ENCODE results near the gene ACTMAP. TPM values are rescaled to one million over a fixed set of nuclear protein-coding genes. Genes with fewer than 3 reads are reported as not detected.

Gene ACTMAP
- total RNA-seq, 1 donor from 2014 or later, result 2.2 TPM

DNA sequence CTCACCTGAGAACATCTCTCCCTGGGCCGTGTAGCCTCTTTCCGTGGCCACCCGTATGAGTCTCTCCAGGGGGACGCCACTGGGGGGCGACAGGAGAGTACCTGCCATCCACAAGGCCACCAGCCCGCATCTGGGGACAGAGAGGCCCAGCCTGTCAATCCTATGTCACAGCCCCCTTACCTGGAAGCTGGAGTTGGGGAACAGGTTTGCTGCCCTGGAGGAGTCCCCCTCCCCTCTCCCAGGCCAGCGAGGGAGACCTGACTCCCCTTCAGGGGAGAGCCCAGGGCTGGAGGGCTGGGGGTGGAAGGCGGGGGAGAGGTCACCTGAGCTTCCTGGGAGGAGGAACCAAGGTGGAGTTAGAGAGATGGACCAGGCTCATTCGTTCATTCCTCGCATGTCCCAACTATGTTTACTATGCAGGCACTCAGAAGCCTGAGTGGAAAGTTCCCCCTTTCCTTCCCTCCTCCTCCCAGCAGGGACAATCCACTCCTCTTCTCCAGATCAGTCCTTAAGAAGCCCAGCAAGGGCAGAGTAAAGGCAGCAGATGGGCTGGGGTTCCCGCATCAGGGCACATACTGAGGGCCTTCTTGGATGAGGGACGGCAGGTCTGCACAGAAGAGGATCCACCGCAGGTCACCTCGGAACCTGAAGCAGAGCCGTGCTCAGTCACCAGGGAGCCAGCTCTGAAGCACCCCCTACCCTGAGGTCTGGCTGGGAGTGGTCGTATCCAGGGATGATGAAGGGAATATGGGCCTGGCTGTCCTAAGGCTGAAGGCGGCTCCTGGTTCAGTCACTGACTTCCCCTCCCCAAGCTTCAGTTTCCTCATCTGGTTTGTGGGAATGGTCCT is 5.5 kb downstream of the ACTMAP start:
- no peak for TF ChIP-seq POLR2A (IDR thresholded peaks at IDR 0.05)
- TF ChIP-seq, protein P1, sequence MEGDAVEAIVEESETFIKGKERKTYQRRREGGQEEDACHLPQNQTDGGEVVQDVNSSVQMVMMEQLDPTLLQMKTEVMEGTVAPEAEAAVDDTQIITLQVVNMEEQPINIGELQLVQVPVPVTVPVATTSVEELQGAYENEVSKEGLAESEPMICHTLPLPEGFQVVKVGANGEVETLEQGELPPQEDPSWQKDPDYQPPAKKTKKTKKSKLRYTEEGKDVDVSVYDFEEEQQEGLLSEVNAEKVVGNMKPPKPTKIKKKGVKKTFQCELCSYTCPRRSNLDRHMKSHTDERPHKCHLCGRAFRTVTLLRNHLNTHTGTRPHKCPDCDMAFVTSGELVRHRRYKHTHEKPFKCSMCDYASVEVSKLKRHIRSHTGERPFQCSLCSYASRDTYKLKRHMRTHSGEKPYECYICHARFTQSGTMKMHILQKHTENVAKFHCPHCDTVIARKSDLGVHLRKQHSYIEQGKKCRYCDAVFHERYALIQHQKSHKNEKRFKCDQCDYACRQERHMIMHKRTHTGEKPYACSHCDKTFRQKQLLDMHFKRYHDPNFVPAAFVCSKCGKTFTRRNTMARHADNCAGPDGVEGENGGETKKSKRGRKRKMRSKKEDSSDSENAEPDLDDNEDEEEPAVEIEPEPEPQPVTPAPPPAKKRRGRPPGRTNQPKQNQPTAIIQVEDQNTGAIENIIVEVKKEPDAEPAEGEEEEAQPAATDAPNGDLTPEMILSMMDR (IDR thresholded peaks at IDR 0.05), result no peak
- TF ChIP-seq POLR2AphosphoS5 (IDR thresholded peaks at IDR 0.05; ENCODE audit: insufficient read depth in 1 of 2, low read depth in 1 of 2), result no peak
- intact Hi-C loops (cut with DNase I), result no loop called here
- no peak for DNase-seq (ENCODE audit: extremely low spot score in 2 of 2)
- H3K27ac ChIP-seq, result peak overlapping the region; percentile 45
- H3K9me3 ChIP-seq, result no peaks in the 10 kb centered on the region
- H3K4me3 ChIP-seq, result no peak overlapping the region
- peaks cover 27% of the 10 kb centered on the region for H3K4me1 ChIP-seq
- H3K27me3 ChIP-seq, result no peaks in the 10 kb centered on the region
- peaks cover 0 to 5% of the 10 kb centered on the region in 2 donors for H3K36me3 ChIP-seq

DNA sequence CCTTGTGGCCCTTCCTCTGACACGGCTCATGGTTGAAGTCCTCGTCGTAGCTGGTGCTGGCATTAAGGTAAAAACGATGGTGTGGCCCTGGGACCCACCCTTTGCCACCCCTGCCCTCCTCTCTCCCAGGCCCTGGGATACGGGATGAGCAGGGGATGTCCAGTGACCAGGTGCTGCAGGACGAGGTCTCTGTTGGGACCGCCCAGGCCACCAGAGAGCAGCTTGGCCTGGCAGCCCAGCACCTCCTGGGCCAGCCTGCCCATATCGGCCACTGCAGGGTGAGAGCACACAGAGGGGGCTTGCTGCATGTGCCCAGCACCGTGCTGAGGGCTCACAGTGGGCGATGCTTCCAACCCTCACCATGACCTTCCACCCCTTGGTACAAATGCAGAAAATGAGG is 6.4 kb downstream of the ACTMAP start:
- H3K27me3 ChIP-seq, result no peaks in the 10 kb centered on the region
- no peak overlapping the region for H3K4me3 ChIP-seq
- peaks cover 26% of the 10 kb centered on the region for H3K4me1 ChIP-seq
- no peak overlapping the region for H3K27ac ChIP-seq
- no peak for DNase-seq (ENCODE audit: extremely low spot score in 2 of 2)
- intact Hi-C loops (cut with DNase I), result no loop called here
- H3K36me3 ChIP-seq, result peaks cover 0 to 12% of the 10 kb centered on the region in 2 donors
- no peak for TF ChIP-seq POLR2A (IDR thresholded peaks at IDR 0.05)
- no peak for TF ChIP-seq POLR2AphosphoS5 (IDR thresholded peaks at IDR 0.05; ENCODE audit: insufficient read depth in 1 of 2, low read depth in 1 of 2)
- TF ChIP-seq, protein P1 (IDR thresholded peaks at IDR 0.05), result no peak
- no peaks in the 10 kb centered on the region for H3K9me3 ChIP-seq

DNA sequence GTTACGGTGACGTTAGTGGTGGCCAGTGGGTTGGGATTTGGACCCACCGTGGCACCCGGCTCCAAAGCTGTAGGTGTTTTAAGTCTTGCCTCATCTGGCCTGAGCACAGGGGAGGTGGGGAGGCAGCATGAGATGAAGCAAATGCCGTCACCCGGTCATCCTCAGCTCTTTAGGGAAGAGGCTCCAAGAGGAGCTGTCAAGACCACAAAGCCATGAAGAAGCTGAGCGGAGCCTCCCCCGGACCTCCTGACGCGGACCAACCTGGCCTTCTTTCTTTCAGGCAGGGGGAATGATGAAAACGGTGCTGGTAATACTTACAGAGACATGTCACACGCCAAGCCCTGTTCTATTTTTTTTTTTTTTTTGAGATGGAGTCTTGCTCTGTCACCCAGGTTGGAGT is 7.4 kb downstream of the ACTMAP start:
- Histone ChIP-seq H3K9me3 (no peaks in the 10 kb centered on the region), H3K27ac (no peak overlapping the region), H3K4me1 (peaks cover 26% of the 10 kb centered on the region), H3K27me3 (no peaks in the 10 kb centered on the region), H3K36me3 (peaks cover 0 to 23% of the 10 kb centered on the region in 2 donors), H3K4me3 (no peak overlapping the region)
- no peak for TF ChIP-seq POLR2A (IDR thresholded peaks at IDR 0.05)
- TF ChIP-seq, protein P1 (IDR thresholded peaks at IDR 0.05), result no peak
- TF ChIP-seq POLR2AphosphoS5 (IDR thresholded peaks at IDR 0.05; ENCODE audit: insufficient read depth in 1 of 2, low read depth in 1 of 2), result no peak
- no peak for DNase-seq (ENCODE audit: extremely low spot score in 2 of 2)
- intact Hi-C loops (cut with DNase I), result no loop called here

DNA sequence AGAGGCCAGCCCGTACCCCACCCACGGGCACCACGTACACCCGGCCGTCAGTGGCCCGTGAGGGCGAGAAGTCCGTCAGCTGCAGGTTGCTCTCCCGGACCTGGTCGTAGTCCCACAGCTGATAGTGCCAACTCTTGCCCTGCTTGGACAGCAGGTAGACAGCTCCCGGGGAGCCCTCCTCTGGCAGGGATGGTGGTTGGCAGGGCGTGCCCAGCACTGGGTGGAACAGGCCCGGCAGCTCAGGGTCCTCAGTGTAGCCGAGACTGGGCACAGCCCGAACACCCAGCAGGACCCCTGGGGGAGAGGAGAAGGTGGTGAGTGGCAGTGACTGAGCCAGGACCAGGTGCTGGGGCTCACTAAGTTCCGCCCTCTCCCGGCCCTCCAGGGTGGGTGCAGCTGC is 7.8 kb downstream of the ACTMAP start:
- H3K27me3 ChIP-seq, result no peaks in the 10 kb centered on the region
- H3K4me1 ChIP-seq, result peaks cover 26% of the 10 kb centered on the region
- peaks cover 0 to 27% of the 10 kb centered on the region in 2 donors for H3K36me3 ChIP-seq
- no peak overlapping the region for H3K4me3 ChIP-seq
- TF ChIP-seq POLR2AphosphoS5 (IDR thresholded peaks at IDR 0.05; ENCODE audit: insufficient read depth in 1 of 2, low read depth in 1 of 2), result no peak
- TF ChIP-seq, protein P1 (IDR thresholded peaks at IDR 0.05), result no peak
- TF ChIP-seq POLR2A (IDR thresholded peaks at IDR 0.05), result no peak
- no peaks in the 10 kb centered on the region for H3K9me3 ChIP-seq
- H3K27ac ChIP-seq, result peak overlapping the region; percentile 72
- DNase-seq (ENCODE audit: extremely low spot score in 2 of 2), result no peak
- intact Hi-C loops (cut with DNase I), result no loop called here

Data from vagina (tissue), 2 donors.